H1 (cell line): ENCODE data around the gene STX16. TPM values are rescaled to one million over a fixed set of nuclear protein-coding genes. Genes with fewer than 3 reads are reported as not detected.

ENCODE experiments used
- CTCF ChIA-PET: fragments of 300-600 bp; sonication (Branson Sonifier 250); formaldehyde crosslinking; loops from one replicate; lab custom pipeline; 2021; ENCODE audit not compliant: partially characterized antibody; lab: Charles Lee
- POLR2A ChIA-PET: fragments of 300-600 bp; sonication (Branson Sonifier 250); formaldehyde crosslinking; loops from one replicate; lab custom pipeline; 2021; ENCODE audit warnings: inconsistent platforms; ENCODE audit not compliant: partially characterized antibody; lab: Charles Lee
- DNase-seq, 2 experiments: peaks; one replicate each; pipeline versions ENCODE4 v3.0.0 to v3.0.0-alpha.2; 2010 to 2022; ENCODE audit warnings: low spot score in 2 of 2, low read depth in 1 of 2, mixed read lengths in 1 of 2
- FAIRE-seq: peaks from 2 replicates; lab custom pipeline; 2011; peaks lifted over from hg19 to GRCh38; lab: Jason Lieb, UNC
- H2AFZ ChIP-seq: 2 replicates; pipeline ENCODE4 v1.8.1; 2012; ENCODE audit warnings: low read length, inconsistent platforms
- H2AK5ac ChIP-seq: 2 replicates; pipeline ENCODE4 v1.6.1; 2013; ENCODE audit warnings: low read depth, low read length
- H2BK120ac ChIP-seq: replicated peaks from 2 replicates; pipeline ENCODE3; 2013; ENCODE audit warnings: low read depth, low read length, inconsistent platforms
- H2BK12ac ChIP-seq: 2 replicates; pipeline ENCODE4 v1.6.1; 2013; ENCODE audit warnings: low read depth, low read length
- H2BK15ac ChIP-seq: 2 replicates; pipeline ENCODE4 v1.6.1; 2013; ENCODE audit warnings: low read length
- H2BK20ac ChIP-seq: 2 replicates; pipeline ENCODE4 v1.6.1; 2013; ENCODE audit warnings: low read length
- H2BK5ac ChIP-seq: 2 replicates; pipeline ENCODE4 v1.6.1; 2013; ENCODE audit warnings: low read depth, low read length
- H3K14ac ChIP-seq: 2 replicates; pipeline ENCODE4 v1.6.1; 2013; ENCODE audit warnings: inconsistent platforms; ENCODE audit not compliant: insufficient read length
- H3K18ac ChIP-seq: 2 replicates; pipeline ENCODE4 v1.6.1; 2013; ENCODE audit warnings: low read length; ENCODE audit errors: extremely low read depth
- H3K23ac ChIP-seq: 2 replicates; pipeline ENCODE4 v1.6.1; 2013; ENCODE audit warnings: inconsistent platforms; ENCODE audit not compliant: insufficient read length
- H3K23me2 ChIP-seq: 2 replicates; pipeline ENCODE4 v1.6.1; 2013; ENCODE audit warnings: low read depth, low read length
- H3K27ac ChIP-seq: 2 replicates; pipeline ENCODE4 v1.6.1; 2011; ENCODE audit warnings: low read depth, low read length, inconsistent platforms
- H3K27me3 ChIP-seq, 4 experiments: replicated peaks in 1 of 4; 1 replicate in 1 of 4; 2 replicates in 3 of 4; pipeline versions ENCODE4 v1.6.1 to v1.8.1; 2011 to 2013; ENCODE audit warnings: low read length in 3 of 4, mild to moderate bottlenecking in 3 of 4, inconsistent platforms in 2 of 4, mixed read lengths in 2 of 4, moderate library complexity in 1 of 4; ENCODE audit not compliant: control insufficient read depth in 3 of 4, insufficient read depth in 3 of 4; ENCODE audit errors: extremely low read depth in 1 of 4
- H3K36me3 ChIP-seq, 4 experiments: 2 replicates each; pipeline versions ENCODE4 v1.6.1 to v1.8.1; 2011 to 2013; ENCODE audit warnings: mild to moderate bottlenecking in 4 of 4, low read length in 3 of 4, moderate library complexity in 2 of 4, control low read depth in 1 of 4, inconsistent platforms in 1 of 4; ENCODE audit not compliant: insufficient read depth in 4 of 4, control insufficient read depth in 2 of 4
- H3K4ac ChIP-seq: replicated peaks from 2 replicates; pipeline ENCODE3; 2013; ENCODE audit warnings: low read length, low read depth, mixed read lengths, inconsistent platforms; ENCODE audit not compliant: insufficient read length
- H3K4me1 ChIP-seq, 4 experiments: replicated peaks in 1 of 4; 1 replicate in 1 of 4; 2 replicates in 3 of 4; pipeline versions ENCODE4 v1.6.1 to v1.8.1; 2011 to 2013; ENCODE audit warnings: low read length in 3 of 4, inconsistent platforms in 2 of 4, mixed read lengths in 1 of 4; ENCODE audit not compliant: insufficient read depth in 4 of 4, control insufficient read depth in 3 of 4
- H3K4me2 ChIP-seq, 2 experiments: 2 replicates each; pipeline versions ENCODE4 v1.6.1 to v1.8.1; 2011 to 2013; ENCODE audit warnings: low read depth in 2 of 2, low read length in 2 of 2, control low read depth in 1 of 2, inconsistent platforms in 1 of 2, mild to moderate bottlenecking in 1 of 2; ENCODE audit not compliant: insufficient read depth in 1 of 2
- H3K4me3 ChIP-seq, 4 experiments: fragments of 200-600, 300-600 bp in 1 of 4; sonication (generic), shearing (Covaris generic), sonication (Bioruptor Twin) in 1 of 4; 2 replicates each; pipeline versions ENCODE4 v1.5.1 to v1.8.1; 2011 to 2016; ENCODE audit warnings: low read length in 4 of 4, low read depth in 3 of 4, control low read depth in 2 of 4, inconsistent platforms in 2 of 4, mild to moderate bottlenecking in 2 of 4, mixed read lengths in 1 of 4, moderate library complexity in 1 of 4; ENCODE audit not compliant: insufficient read depth in 2 of 4; ENCODE audit errors: extremely low read depth in 1 of 4
- H3K56ac ChIP-seq: replicated peaks from 2 replicates; pipeline ENCODE3; 2013; ENCODE audit warnings: low read depth, mild to moderate bottlenecking, mixed read lengths, low read length, inconsistent platforms; ENCODE audit not compliant: insufficient read length
- H3K79me1 ChIP-seq: 2 replicates; pipeline ENCODE4 v1.6.1; 2013; ENCODE audit warnings: low read depth, low read length, control low read depth
- H3K79me2 ChIP-seq, 2 experiments: 2 replicates each; pipeline versions ENCODE4 v1.6.1 to v1.8.1; 2012 to 2013; ENCODE audit warnings: low read length in 2 of 2, mild to moderate bottlenecking in 2 of 2, inconsistent platforms in 1 of 2; ENCODE audit not compliant: insufficient read depth in 2 of 2, control insufficient read depth in 1 of 2
- H3K9ac ChIP-seq, 4 experiments: replicated peaks in 1 of 4; 1 replicate in 1 of 4; 2 replicates in 3 of 4; pipeline versions ENCODE4 v1.6.1 to v1.8.1; 2011 to 2013; ENCODE audit warnings: low read depth in 3 of 4, low read length in 3 of 4, control low read depth in 2 of 4, mild to moderate bottlenecking in 2 of 4, moderate library complexity in 2 of 4, inconsistent platforms in 1 of 4; ENCODE audit errors: extremely low read depth in 1 of 4
- H3K9me3 ChIP-seq, 2 experiments: 2 replicates each; pipeline versions ENCODE4 v1.6.1 to v1.8.1; 2012 to 2013; ENCODE audit warnings: mild to moderate bottlenecking in 2 of 2, moderate library complexity in 2 of 2, control low read depth in 1 of 2, inconsistent platforms in 1 of 2, low read depth in 1 of 2, low read length in 1 of 2, mixed read lengths in 1 of 2; ENCODE audit not compliant: insufficient read depth in 2 of 2
- H4K20me1 ChIP-seq, 2 experiments: replicated peaks in 1 of 2; 2 replicates each; pipeline versions ENCODE3 to v1.8.1; 2011 to 2013; ENCODE audit warnings: inconsistent platforms in 2 of 2, low read length in 2 of 2, mild to moderate bottlenecking in 1 of 2; ENCODE audit not compliant: insufficient read depth in 2 of 2, control insufficient read depth in 1 of 2
- H4K5ac ChIP-seq: 2 replicates; pipeline ENCODE4 v1.6.1; 2013; ENCODE audit warnings: low read length, low read depth, mixed read lengths, inconsistent platforms; ENCODE audit not compliant: insufficient read length
- H4K8ac ChIP-seq: 2 replicates; pipeline ENCODE4 v1.8.0; 2013; ENCODE audit warnings: mild to moderate bottlenecking, moderate library complexity, low read length, inconsistent platforms; ENCODE audit not compliant: insufficient read depth; ENCODE audit errors: extremely low read depth
- H4K91ac ChIP-seq: replicated peaks from 2 replicates; pipeline ENCODE3; 2013; ENCODE audit warnings: low read length, mixed read lengths, inconsistent platforms; ENCODE audit not compliant: insufficient read length
- CTBP2 ChIP-seq: IDR thresholded peaks from 2 replicates; pipeline ENCODE4 v1.7.0; 2011; ENCODE audit warnings: borderline replicate concordance, mild to moderate bottlenecking, moderate library complexity, mixed read lengths, low read length; ENCODE audit not compliant: insufficient read depth, insufficient read length
- WGBS, 2 experiments: shearing (Covaris generic) in 1 of 2; methylation state at CpG; one replicate each; pipeline versions ENCODE4 v1.1.6 to v1.1.7; 2013 to 2015; ENCODE audit warnings: low lambda C conversion rate in 2 of 2, mixed read lengths in 2 of 2, inconsistent platforms in 1 of 2, low coverage in 1 of 2, missing lambda C conversion rate in 1 of 2; ENCODE audit not compliant: insufficient replicate concordance in 2 of 2, insufficient coverage in 1 of 2, insufficient read length in 1 of 2; ENCODE audit errors: extremely low coverage in 1 of 2, missing lambda C conversion rate in 1 of 2; 5-methylcytosine and 5-hydroxymethylcytosine counted together
- polyA plus RNA-seq, 7 experiments: library from polyadenylated mRNA; depleted of rRNA in 3 of 7; stranded (reverse) in 5 of 7; unstranded in 2 of 7; fragments of >200 nt in 5 of 7; fragments of 200-250 nt in 2 of 7; gene quantifications; 1 replicate in 5 of 7; 2 replicates in 1 of 7; 4 replicates in 1 of 7; pipeline versions ENCODE4 v1.2.1 to v1.2.3, GENCODE V29; 2011 to 2013; ENCODE audit warnings: missing spikeins in 2 of 7, mixed read lengths in 2 of 7
- total RNA-seq: library from RNA; stranded (reverse); fragmentation: NEBNext Ultra II Directional; extraction: Animal tissue kit (Norgen Biotek cat#: 25700); gene quantifications from 2 replicates; pipeline ENCODE4 v1.2.1, GENCODE V29; 2021

Gene STX16
- total and polyA plus RNA-seq, 2 of the 8 experiments (the other 6 are each of a cell fraction or from before 2014, with no cell fraction given) = 45.2 to 61.6 TPM

GRCh38 chr20:58612121-58612691 lies 38.9 kb upstream of the STX16 start:
- Histone ChIP-seq H3K23me2 (no peaks in the 10 kb centered on the region), H4K91ac (no peak overlapping the region), H3K9ac (no peak overlapping the region), H3K4me1 (no peaks in the 10 kb centered on the region; a peak in 2 of 7 replicates), H2BK120ac (no peak overlapping the region), H2BK5ac (no peak overlapping the region), H3K79me2 (no peaks in the 10 kb centered on the region), H3K4me3 (no peak overlapping the region), H3K4me2 (no peak overlapping the region), H2AFZ (no peak overlapping the region), H3K14ac (no peak overlapping the region), H3K23ac (no peak overlapping the region), H4K5ac (no peak overlapping the region), H3K27me3 (no peaks in the 10 kb centered on the region), H3K36me3 (no peaks in the 10 kb centered on the region; a peak in 1 of 8 replicates), H3K27ac (no peak overlapping the region), H4K20me1 (no peaks in the 10 kb centered on the region), H3K4ac (no peak overlapping the region)
- DNase-seq = no peak
- ChIA-PET POLR2A (interaction anchor here (1.3 to 1.4 kb wide), 2 partner anchors 10 to 13 kb away, joined by 3 to 4 read pairs; no protein-coding TSS in a partner anchor), CTCF (interaction anchor here (0.5 to 1.5 kb wide), 7 partner anchors 9 to 482 kb away, joined by 3 to 5 read pairs (median 3); no protein-coding TSS in a partner anchor)
- WGBS, 2 experiments = 87% methylated on average over 13 of the region's 14 CpGs; no CpG with 5 or more reads in 1 of the 2 experiments
- FAIRE-seq = no peak
- TF ChIP-seq CTBP2 = no peak
- TF ChIP-seq, all 59 proteins: peak for 0
- peak overlapping the region; percentile 43 for H4K8ac ChIP-seq
- no peaks in the 10 kb centered on the region; a peak in 1 of 4 replicates for H3K9me3 ChIP-seq
- no peaks in the 10 kb centered on the region for H3K79me1 ChIP-seq
- H2BK12ac ChIP-seq = no peak overlapping the region
- no peak overlapping the region for H2BK20ac ChIP-seq
- H2BK15ac ChIP-seq = no peak overlapping the region
- H3K18ac ChIP-seq = no peak overlapping the region
- no peak overlapping the region for H3K56ac ChIP-seq
- H2AK5ac ChIP-seq = no peak overlapping the region
